Measurements from ENCODE around the gene DCAF10. TPM values are rescaled to one million over a fixed set of nuclear protein-coding genes. Genes with fewer than 3 reads are reported as not detected.

The DCAF10 gene
- total and polyA plus RNA-seq, 2 donors (not counting 1 experiment from before 2014, with no cell fraction given): 9.5 to 22.1 TPM

GRCh38 chr9:37839496-37840461 is 39.2 kb downstream of the DCAF10 start:
- H3K27me3 ChIP-seq (replicated peaks in 1 of 4; ENCODE audit: control extremely low read depth in 1 of 4, control insufficient read depth in 3 of 4, insufficient read depth in 4 of 4, low read length in 3 of 4): no peaks in the 10 kb centered on the region
- no peaks in the 10 kb centered on the region for H3K9me3 ChIP-seq (ENCODE audit: control extremely low read depth in 1 of 3, control insufficient read depth in 2 of 3, insufficient read depth in 1 of 3, low read length in 2 of 3)
- no peak overlapping the region for H3K27ac ChIP-seq (ENCODE audit: low read length in 2 of 2)
- no peaks in the 10 kb centered on the region for H3K4me1 Mint-ChIP-seq
- TF ChIP-seq CTCF (IDR thresholded peaks at IDR 0.05) (no peak), EZH2 (IDR thresholded peaks at IDR 0.05; ENCODE audit: borderline replicate concordance, insufficient read depth, low read depth, low read length, poor library complexity, severe bottlenecking) (no peak)
- no peak overlapping the region for H3K9ac ChIP-seq (ENCODE audit: low read length)
- no peak overlapping the region for H3K4me2 ChIP-seq (replicated peaks; ENCODE audit: low read depth, low read length, poor library complexity, severe bottlenecking)
- DNase-seq (no peak), ATAC-seq (ENCODE audit: low read depth) (no peak)
- no peak overlapping the region for H2AFZ ChIP-seq (ENCODE audit: insufficient read depth, low read depth, low read length, poor library complexity, severe bottlenecking)
- intact Hi-C loops (cut with micrococcal nuclease): no loop called here
- CTCF ChIA-PET: no interaction called here
- no peak overlapping the region for H3K4me3 Mint-ChIP-seq
- POLR2A ChIA-PET: no interaction called here
- WGBS (ENCODE audit: insufficient coverage): 100% methylated on average over 1 of the region's 3 CpGs
- no peaks in the 10 kb centered on the region for H3K79me2 ChIP-seq (ENCODE audit: control insufficient read depth, insufficient read depth, low read length)
- no peaks in the 10 kb centered on the region for H3K4me1 ChIP-seq (ENCODE audit: control insufficient read depth in 2 of 2, insufficient read depth in 2 of 2, low read length in 2 of 2)
- H3K36me3 ChIP-seq (replicated peaks in 1 of 2; ENCODE audit: control extremely low read depth in 1 of 2, control insufficient read depth in 1 of 2, extremely low read depth in 1 of 2, insufficient read depth in 2 of 2, low read length in 1 of 2): peaks cover 0 to 4% of the 10 kb centered on the region in 2 experiments
- peaks cover 6% of the 10 kb centered on the region for H4K20me1 ChIP-seq (ENCODE audit: control insufficient read depth, insufficient read depth, low read length, poor library complexity, severe bottlenecking)
- no peak overlapping the region for H3K27ac Mint-ChIP-seq
- H3K9me3 Mint-ChIP-seq (ENCODE audit: insufficient read depth): no peaks in the 10 kb centered on the region
- no peaks in the 10 kb centered on the region for H3K27me3 Mint-ChIP-seq
- H3K4me3 ChIP-seq (ENCODE audit: control extremely low read depth in 1 of 5, extremely low read depth in 1 of 5, insufficient read depth in 1 of 5, low read depth in 2 of 5, low read length in 4 of 5): no peak overlapping the region

GRCh38 chr9:37840560-37841194 is 40.1 kb downstream of the DCAF10 start:
- POLR2A ChIA-PET: no interaction called here
- H3K79me2 ChIP-seq (ENCODE audit: control insufficient read depth, insufficient read depth, low read length): no peaks in the 10 kb centered on the region
- Mint-ChIP-seq H3K4me1 (no peaks in the 10 kb centered on the region), H3K4me3 (no peak overlapping the region), H3K27me3 (no peaks in the 10 kb centered on the region), H3K27ac (no peak overlapping the region), H3K9me3 (ENCODE audit: insufficient read depth) (no peaks in the 10 kb centered on the region)
- no peak overlapping the region for H3K27ac ChIP-seq (ENCODE audit: low read length in 2 of 2)
- ATAC-seq (ENCODE audit: low read depth): no peak
- intact Hi-C loops (cut with micrococcal nuclease): no loop called here
- WGBS (ENCODE audit: insufficient coverage): no CpG with 5 or more reads among the region's 4 CpGs
- peaks cover 0 to 4% of the 10 kb centered on the region in 2 experiments for H3K36me3 ChIP-seq (replicated peaks in 1 of 2; ENCODE audit: control extremely low read depth in 1 of 2, control insufficient read depth in 1 of 2, extremely low read depth in 1 of 2, insufficient read depth in 2 of 2, low read length in 1 of 2)
- H3K27me3 ChIP-seq (replicated peaks in 1 of 4; ENCODE audit: control extremely low read depth in 1 of 4, control insufficient read depth in 3 of 4, insufficient read depth in 4 of 4, low read length in 3 of 4): no peaks in the 10 kb centered on the region
- CTCF ChIA-PET: no interaction called here
- no peaks in the 10 kb centered on the region for H3K9me3 ChIP-seq (ENCODE audit: control extremely low read depth in 1 of 3, control insufficient read depth in 2 of 3, insufficient read depth in 1 of 3, low read length in 2 of 3)
- no peaks in the 10 kb centered on the region for H3K4me1 ChIP-seq (ENCODE audit: control insufficient read depth in 2 of 2, insufficient read depth in 2 of 2, low read length in 2 of 2)
- TF ChIP-seq CTCF (IDR thresholded peaks at IDR 0.05): no peak
- TF ChIP-seq EZH2 (IDR thresholded peaks at IDR 0.05; ENCODE audit: borderline replicate concordance, insufficient read depth, low read depth, low read length, poor library complexity, severe bottlenecking): no peak
- peaks cover 6% of the 10 kb centered on the region for H4K20me1 ChIP-seq (ENCODE audit: control insufficient read depth, insufficient read depth, low read length, poor library complexity, severe bottlenecking)
- no peak overlapping the region for H3K9ac ChIP-seq (ENCODE audit: low read length)
- no peak overlapping the region for H2AFZ ChIP-seq (ENCODE audit: insufficient read depth, low read depth, low read length, poor library complexity, severe bottlenecking)
- H3K4me2 ChIP-seq (replicated peaks; ENCODE audit: low read depth, low read length, poor library complexity, severe bottlenecking): no peak overlapping the region
- H3K4me3 ChIP-seq (ENCODE audit: control extremely low read depth in 1 of 5, extremely low read depth in 1 of 5, insufficient read depth in 1 of 5, low read depth in 2 of 5, low read length in 4 of 5): no peak overlapping the region
- no peak for DNase-seq

All from B cell (primary cell).